ENCODE results near the gene DAD1. TPM values are rescaled to one million over a fixed set of nuclear protein-coding genes. Genes with fewer than 3 reads are reported as not detected.
A peak's percentile ranks its signal among the peaks of the same experiment; 100 is the strongest.

The DAD1 gene
- total RNA-seq, 1 donor from 2014 or later = 328 TPM

GRCh38 chr14:22601996-22602395, 13.0 kb upstream of the DAD1 start:
- no peaks in the 10 kb centered on the region for H3K27me3 ChIP-seq (ENCODE audit: control insufficient read depth, insufficient read depth, low read length)
- no peak for DNase-seq (ENCODE audit: low read depth)
- no peak overlapping the region for H3K4me3 ChIP-seq (ENCODE audit: low read depth, low read length)
- TF ChIP-seq CTCF (IDR thresholded peaks at IDR 0.05; ENCODE audit: insufficient read depth, low read length, poor library complexity, severe bottlenecking) = no peak
- H3K36me3 ChIP-seq (ENCODE audit: control insufficient read depth, insufficient read depth, low read length) = peaks cover 3% of the 10 kb centered on the region

- DNase-seq (ENCODE audit: low read depth) = no peak
- Histone ChIP-seq H3K4me3 (ENCODE audit: low read depth, low read length) (no peak overlapping the region), H3K36me3 (ENCODE audit: control insufficient read depth, insufficient read depth, low read length) (peaks cover 3% of the 10 kb centered on the region), H3K27me3 (ENCODE audit: control insufficient read depth, insufficient read depth, low read length) (no peaks in the 10 kb centered on the region)
- TF ChIP-seq CTCF (IDR thresholded peaks at IDR 0.05; ENCODE audit: insufficient read depth, low read length, poor library complexity, severe bottlenecking) = no peak
Measured at GRCh38 chr14:22601456-22601855, 12.4 kb upstream of the DAD1 start.

- Histone ChIP-seq H3K27me3 (ENCODE audit: control insufficient read depth, insufficient read depth, low read length) (no peaks in the 10 kb centered on the region), H3K4me3 (ENCODE audit: low read depth, low read length) (no peak overlapping the region), H3K36me3 (ENCODE audit: control insufficient read depth, insufficient read depth, low read length) (peaks cover 3% of the 10 kb centered on the region)
- TF ChIP-seq CTCF (IDR thresholded peaks at IDR 0.05; ENCODE audit: insufficient read depth, low read length, poor library complexity, severe bottlenecking) = no peak
- no peak for DNase-seq (ENCODE audit: low read depth)
Measured at GRCh38 chr14:22600027-22600426, 11.0 kb upstream of the DAD1 start.

GRCh38 chr14:22599349-22599748, 10.3 kb upstream of the DAD1 start:
- Histone ChIP-seq H3K4me3 (ENCODE audit: low read depth, low read length) (peak overlapping the region; percentile 96), H3K36me3 (ENCODE audit: control insufficient read depth, insufficient read depth, low read length) (peaks cover 2% of the 10 kb centered on the region), H3K27me3 (ENCODE audit: control insufficient read depth, insufficient read depth, low read length) (no peaks in the 10 kb centered on the region)
- no peak for DNase-seq (ENCODE audit: low read depth)
- no peak for TF ChIP-seq CTCF (IDR thresholded peaks at IDR 0.05; ENCODE audit: insufficient read depth, low read length, poor library complexity, severe bottlenecking)

GRCh38 chr14:22598896-22599244, 9.8 kb upstream of the DAD1 start:
- Histone ChIP-seq H3K36me3 (ENCODE audit: control insufficient read depth, insufficient read depth, low read length) (peaks cover 2% of the 10 kb centered on the region), H3K4me3 (ENCODE audit: low read depth, low read length) (peak overlapping the region; percentile 96), H3K27me3 (ENCODE audit: control insufficient read depth, insufficient read depth, low read length) (no peaks in the 10 kb centered on the region)
- DNase-seq (ENCODE audit: low read depth) = no peak
- peak; percentile 26 for TF ChIP-seq CTCF (IDR thresholded peaks at IDR 0.05; ENCODE audit: insufficient read depth, low read length, poor library complexity, severe bottlenecking)

GRCh38 chr14:22598099-22598895, 9.3 kb upstream of the DAD1 start, which contains the start of gene ABHD4:
Gene ABHD4 (plus strand): TSS chr14:22598300. CDS start chr14:22598307, 7 bp downstream.
- DNase-seq (ENCODE audit: low read depth) = no peak
- Histone ChIP-seq H3K27me3 (ENCODE audit: control insufficient read depth, insufficient read depth, low read length) (no peaks in the 10 kb centered on the region), H3K36me3 (ENCODE audit: control insufficient read depth, insufficient read depth, low read length) (peaks cover under 1% of the 10 kb centered on the region), H3K4me3 (ENCODE audit: low read depth, low read length) (peak within 1 kb of the TSS; percentile 96)
- TF ChIP-seq CTCF (IDR thresholded peaks at IDR 0.05; ENCODE audit: insufficient read depth, low read length, poor library complexity, severe bottlenecking) = peak; percentile 1
